ENCODE data around the gene ITPK1.

- TF ChIP-seq CTCF (conservative IDR thresholded peaks at IDR 0.05; ENCODE audit: low read length) (no peak), EZH2phosphoT487 (IDR thresholded peaks at IDR 0.05; ENCODE audit: borderline replicate concordance, low read depth, low read length) (no peak)
These were observed 41.1 kb upstream of the ITPK1 start for GRCh38 chr14:93156693-93157369.

Data from OCI-LY7 (cell line).